ENCODE results near the gene PRELID3B. TPM values are rescaled to one million over a fixed set of nuclear protein-coding genes. Genes with fewer than 3 reads are reported as not detected.

Gene PRELID3B
- total RNA-seq, 1 experiment from 2014 or later, result 181 TPM

GRCh38 chr20:58998656-58999055, 43.9 kb downstream of the PRELID3B start:
- no TSS peak for BruUV-seq (replicated peaks)
- ATAC-seq (no peak), DNase-seq (no peak)
- TF ChIP-seq CTCF (conservative IDR thresholded peaks at IDR 0.05; ENCODE audit: low read depth, low read length), result no peak
- no peak for TF ChIP-seq EZH2phosphoT487 (IDR thresholded peaks at IDR 0.05; ENCODE audit: borderline replicate concordance, low read length)
- no peak for TF ChIP-seq EZH2 (IDR thresholded peaks at IDR 0.05; ENCODE audit: low read length, unreplicated experiment)
- H3K9ac ChIP-seq (ENCODE audit: low read length), result no peak overlapping the region
- H3K79me2 ChIP-seq (ENCODE audit: low read length), result no peaks in the 10 kb centered on the region
- no peaks in the 10 kb centered on the region for H4K20me1 ChIP-seq (ENCODE audit: low read length)
- peaks cover 13% of the 10 kb centered on the region for H3K4me1 ChIP-seq (ENCODE audit: insufficient read depth, low read length)
- H3K27ac ChIP-seq (ENCODE audit: low read length), result no peak overlapping the region
- ChIA-PET CTCF (no interaction called here), POLR2A (ENCODE audit: unreplicated experiment) (no interaction called here)
- H3K4me3 ChIP-seq (ENCODE audit: low read length), result no peak overlapping the region
- H3K9me3 ChIP-seq (ENCODE audit: low read length), result no peaks in the 10 kb centered on the region
- H3K4me2 ChIP-seq (ENCODE audit: low read length), result no peak overlapping the region
- intact Hi-C loops (cut with micrococcal nuclease), result no loop called here
- H3K36me3 ChIP-seq (ENCODE audit: low read depth, low read length), result peaks cover 35% of the 10 kb centered on the region
- no peaks in the 10 kb centered on the region for H3K27me3 ChIP-seq (ENCODE audit: low read length)
- no peaks in the 10 kb centered on the region for H3F3A ChIP-seq (ENCODE audit: low read length, unreplicated experiment)
- no peaks in the 10 kb centered on the region for H3K9me2 ChIP-seq (replicated peaks; ENCODE audit: low read length)
- no peak overlapping the region for H2AFZ ChIP-seq (ENCODE audit: low read length)

GRCh38 chr20:58997141-58997770, 45.3 kb downstream of the PRELID3B start:
- H3F3A ChIP-seq (ENCODE audit: low read length, unreplicated experiment), result no peaks in the 10 kb centered on the region
- BruUV-seq (replicated peaks), result no TSS peak
- CTCF ChIA-PET, result no interaction called here
- TF ChIP-seq EZH2 (IDR thresholded peaks at IDR 0.05; ENCODE audit: low read length, unreplicated experiment) (no peak), EZH2phosphoT487 (IDR thresholded peaks at IDR 0.05; ENCODE audit: borderline replicate concordance, low read length) (no peak), CTCF (conservative IDR thresholded peaks at IDR 0.05; ENCODE audit: low read depth, low read length) (no peak)
- intact Hi-C loops (cut with micrococcal nuclease), result no loop called here
- no peak overlapping the region for H2AFZ ChIP-seq (ENCODE audit: low read length)
- no peak overlapping the region for H3K4me3 ChIP-seq (ENCODE audit: low read length)
- no peak overlapping the region for H3K4me2 ChIP-seq (ENCODE audit: low read length)
- H3K9ac ChIP-seq (ENCODE audit: low read length), result no peak overlapping the region
- DNase-seq, result no peak
- no peaks in the 10 kb centered on the region for H3K9me2 ChIP-seq (replicated peaks; ENCODE audit: low read length)
- no peaks in the 10 kb centered on the region for H3K79me2 ChIP-seq (ENCODE audit: low read length)
- H4K20me1 ChIP-seq (ENCODE audit: low read length), result no peaks in the 10 kb centered on the region
- POLR2A ChIA-PET (ENCODE audit: unreplicated experiment), result interaction anchor here (0.7 kb wide), 1 partner anchor 35 kb away, joined by 4 read pairs; the partner anchor contains the start of gene ATP5F1E
- H3K36me3 ChIP-seq (ENCODE audit: low read depth, low read length), result peaks cover 49% of the 10 kb centered on the region
- H3K27me3 ChIP-seq (ENCODE audit: low read length), result no peaks in the 10 kb centered on the region
- no peak for ATAC-seq
- H3K4me1 ChIP-seq (ENCODE audit: insufficient read depth, low read length), result peaks cover 19% of the 10 kb centered on the region
- H3K9me3 ChIP-seq (ENCODE audit: low read length), result no peaks in the 10 kb centered on the region
- H3K27ac ChIP-seq (ENCODE audit: low read length), result no peak overlapping the region

GRCh38 chr20:58996226-58996611, 46.4 kb downstream of the PRELID3B start:
- Histone ChIP-seq H3K27ac (ENCODE audit: low read length) (peak overlapping the region; percentile 29), H3K9me3 (ENCODE audit: low read length) (no peaks in the 10 kb centered on the region), H2AFZ (ENCODE audit: low read length) (no peak overlapping the region), H3K4me1 (ENCODE audit: insufficient read depth, low read length) (peaks cover 19% of the 10 kb centered on the region), H4K20me1 (ENCODE audit: low read length) (no peaks in the 10 kb centered on the region), H3K27me3 (ENCODE audit: low read length) (no peaks in the 10 kb centered on the region), H3K4me2 (ENCODE audit: low read length) (no peak overlapping the region), H3K9me2 (replicated peaks; ENCODE audit: low read length) (no peaks in the 10 kb centered on the region), H3K9ac (ENCODE audit: low read length) (no peak overlapping the region), H3K79me2 (ENCODE audit: low read length) (no peaks in the 10 kb centered on the region), H3K4me3 (ENCODE audit: low read length) (no peak overlapping the region), H3K36me3 (ENCODE audit: low read depth, low read length) (peaks cover 58% of the 10 kb centered on the region), H3F3A (ENCODE audit: low read length, unreplicated experiment) (no peaks in the 10 kb centered on the region)
- no TSS peak for BruUV-seq (replicated peaks)
- intact Hi-C loops (cut with micrococcal nuclease), result no loop called here
- DNase-seq, result no peak
- POLR2A ChIA-PET (ENCODE audit: unreplicated experiment), result no interaction called here
- CTCF ChIA-PET, result no interaction called here
- TF ChIP-seq EZH2 (IDR thresholded peaks at IDR 0.05; ENCODE audit: low read length, unreplicated experiment), result no peak
- TF ChIP-seq EZH2phosphoT487 (IDR thresholded peaks at IDR 0.05; ENCODE audit: borderline replicate concordance, low read length), result no peak
- no peak for TF ChIP-seq CTCF (conservative IDR thresholded peaks at IDR 0.05; ENCODE audit: low read depth, low read length)
- ATAC-seq, result no peak
